K562 (cell line): ENCODE results near the gene LIN7A. TPM values are rescaled to one million over a fixed set of nuclear protein-coding genes. Genes with fewer than 3 reads are reported as not detected.

Source experiments
- ATAC-seq: fragments of 200-7000 bp; cut with Tn5 transposase; 3 replicates; pipeline ENCODE4 v1.9.1; 2020; ENCODE audit warnings: moderate library complexity
- BruUV-seq: library from RNA; stranded (reverse); fragments of 400-500 nt; replicated peaks from 2 replicates; lab custom pipeline; 2021; lab: Mats Ljungman, UMichigan
- CTCF ChIA-PET: fragments of 300-600 bp; formaldehyde crosslinking; extraction: SDS; loops from one replicate; lab custom pipeline; 2021; ENCODE audit warnings: low intra/inter-chr PET ratio; lab: Yijun Ruan, JAX
- POLR2A ChIA-PET: fragments of 300-600, 350-650 bp; sonication (Branson Sonifier 250); formaldehyde crosslinking; extraction: SDS; loops from one replicate; lab custom pipeline; 2021; ENCODE audit warnings: antibody characterized with exemption, inconsistent platforms; lab: Yijun Ruan, JAX
- DNase-seq, 4 experiments: peaks; one replicate each; pipeline versions ENCODE4 v3.0.0 to v3.0.0-alpha.2; 2011 to 2018; ENCODE audit warnings: low spot score in 3 of 4, mixed read lengths in 3 of 4; ENCODE audit errors: extremely low read depth in 1 of 4
- FAIRE-seq: peaks from 2 replicates; lab custom pipeline; 2011; peaks lifted over from hg19 to GRCh38; lab: Jason Lieb, UNC
- H2AFZ ChIP-seq: 2 replicates; pipeline ENCODE4 v1.6.0; 2011; ENCODE audit warnings: low read depth, low read length, control low read depth, inconsistent platforms
- H3K27ac ChIP-seq: fragments of 200-600 bp; 3 replicates; pipeline ENCODE4 v1.8.0; 2011; ENCODE audit warnings: low read depth, mild to moderate bottlenecking, control low read depth, inconsistent platforms, low read length, moderate library complexity, mixed read lengths; ENCODE audit errors: extremely low read depth
- H3K27me3 ChIP-seq, 2 experiments: fragments of 300-600 bp in 1 of 2; 2 replicates in 1 of 2; 3 replicates in 1 of 2; pipeline versions ENCODE4 v1.6.0 to v1.8.0; 2011; ENCODE audit warnings: inconsistent platforms in 2 of 2, low read length in 2 of 2, mild to moderate bottlenecking in 1 of 2, mixed read lengths in 1 of 2, moderate library complexity in 1 of 2; ENCODE audit not compliant: control insufficient read depth in 2 of 2, insufficient read depth in 2 of 2
- H3K36me3 ChIP-seq: fragments of 300-600 bp; 3 replicates; pipeline ENCODE4 v1.8.0; 2011; ENCODE audit warnings: mild to moderate bottlenecking, low read length, inconsistent platforms; ENCODE audit not compliant: control insufficient read depth, insufficient read depth
- H3K4me1 ChIP-seq, 2 experiments: fragments of 200-600 bp in 1 of 2; replicated peaks in 1 of 2; 2 replicates in 1 of 2; 3 replicates in 1 of 2; pipeline versions ENCODE4 v1.5.1 to v1.8.0; 2011; ENCODE audit warnings: inconsistent platforms in 2 of 2, low read length in 2 of 2, mild to moderate bottlenecking in 1 of 2, mixed read lengths in 1 of 2, moderate library complexity in 1 of 2; ENCODE audit not compliant: control insufficient read depth in 2 of 2, insufficient read depth in 2 of 2
- H3K4me2 ChIP-seq: 2 replicates; pipeline ENCODE4 v1.6.1; 2011; ENCODE audit warnings: low read length, control low read depth, inconsistent platforms, mixed read lengths; ENCODE audit not compliant: insufficient read depth
- H3K4me3 ChIP-seq: fragments of 200-600 bp; sonication (generic), shearing (Covaris generic); 2 replicates; pipeline ENCODE4 v1.5.1; 2016; ENCODE audit warnings: control low read depth, inconsistent platforms
- H3K79me2 ChIP-seq: fragments of 200-600 bp; 3 replicates; pipeline ENCODE4 v1.8.0; 2011; ENCODE audit warnings: low read length, inconsistent platforms; ENCODE audit not compliant: control insufficient read depth, insufficient read depth
- H3K9ac ChIP-seq, 2 experiments: 2 replicates each; pipeline versions ENCODE4 v1.6.0 to v1.6.1; 2011; ENCODE audit warnings: low read depth in 2 of 2, low read length in 2 of 2, control low read depth in 1 of 2, inconsistent platforms in 1 of 2, mild to moderate bottlenecking in 1 of 2, mixed read lengths in 1 of 2; ENCODE audit not compliant: insufficient read depth in 1 of 2
- H3K9me1 ChIP-seq: one replicate; pipeline ENCODE4 v1.6.0; 2011; ENCODE audit warnings: inconsistent platforms, mild to moderate bottlenecking, low read length, moderate library complexity; ENCODE audit not compliant: control insufficient read depth, insufficient read depth
- H3K9me3 ChIP-seq: replicated peaks from 2 replicates; pipeline ENCODE4 v1.5.1; 2011; ENCODE audit warnings: low read depth, low read length, inconsistent platforms; ENCODE audit not compliant: control insufficient read depth, insufficient read depth
- H4K20me1 ChIP-seq: replicated peaks from 2 replicates; pipeline ENCODE4 v1.6.1; 2011; ENCODE audit warnings: low read length, inconsistent platforms, mixed read lengths; ENCODE audit not compliant: control insufficient read depth, insufficient read depth
- CEBPB ChIP-seq: fragments of 450-650 bp; IDR thresholded peaks from 2 replicates; pipeline ENCODE4 v1.6.1; 2016; ENCODE audit warnings: missing genetic modification characterization, missing compliant biosample characterization
- CSDE1 ChIP-seq, 2 experiments: fragments of 450-650 bp; IDR thresholded peaks; 2 replicates each; pipeline ENCODE4 v1.6.1; 2016; ENCODE audit warnings: mild to moderate bottlenecking in 1 of 2
- E2F1 ChIP-seq: sonication (generic); formaldehyde crosslinking; IDR thresholded peaks from 2 replicates; pipeline ENCODE4 v1.8.1; 2023; ENCODE audit warnings: mild to moderate bottlenecking, missing genetic modification reagents, moderate library complexity
- KLF13 ChIP-seq: fragments of 450-650 bp; IDR thresholded peaks from 2 replicates; pipeline ENCODE4 v1.6.1; 2016; ENCODE audit warnings: missing genetic modification characterization, low read depth, mild to moderate bottlenecking, missing compliant biosample characterization, moderate library complexity, borderline replicate concordance
- LCOR ChIP-seq: sonication (generic); formaldehyde crosslinking; IDR thresholded peaks from 2 replicates; pipeline ENCODE4 v1.8.0; 2022; ENCODE audit warnings: mild to moderate bottlenecking, missing genetic modification reagents
- MAFK ChIP-seq: IDR thresholded peaks from 2 replicates; pipeline ENCODE4 v1.6.1; 2011; ENCODE audit warnings: low read length, improper control_type of control experiment
- MYNN ChIP-seq, 2 experiments: sonication (generic); formaldehyde crosslinking in 1 of 2; IDR thresholded peaks; 2 replicates each; pipeline versions ENCODE4 v1.5.0 to v1.6.1; 2016 to 2020; ENCODE audit warnings: antibody characterized with exemption in 1 of 2, missing genetic modification reagents in 1 of 2
- SMARCA5 ChIP-seq: fragments of 450-650 bp; IDR thresholded peaks from 2 replicates; pipeline ENCODE4 v1.6.1; 2016
- SPI1 ChIP-seq: IDR thresholded peaks from 2 replicates; pipeline ENCODE4 v1.6.1; 2011; ENCODE audit warnings: low read depth, low read length, control low read depth, borderline replicate concordance
- ZNF274 ChIP-seq: IDR thresholded peaks from 2 replicates; pipeline ENCODE4 v1.6.1; 2011; ENCODE audit warnings: low read depth, mild to moderate bottlenecking, low read length, moderate library complexity, borderline replicate concordance
- WGBS: fragments of 100-300 bp; shearing (Covaris generic); methylation state at CpG from one replicate; pipeline ENCODE4 v1.1.6; 2016; ENCODE audit warnings: low coverage, mixed read lengths; ENCODE audit not compliant: insufficient coverage; ENCODE audit errors: missing lambda C conversion rate; 5-methylcytosine and 5-hydroxymethylcytosine counted together
- in situ Hi-C: fragments of 300-500 bp; cut with MboI; formaldehyde crosslinking; loops from 4 replicates; pipeline ENCODE4 v1.15.0; 2018; ENCODE audit warnings: inconsistent platforms, mixed read lengths
- intact Hi-C: fragments of 100-400 bp; cut with micrococcal nuclease; formaldehyde crosslinking; loops from 2 replicates; pipeline ENCODE4 v1.14.2; 2022
- polyA plus RNA-seq, 8 experiments: library from polyadenylated mRNA; depleted of rRNA in 4 of 8; stranded (reverse) in 5 of 8; unstranded in 3 of 8; fragments of >200 nt; fragmentation: Nextera tagmentation in 2 of 8; fragmentation: Illumina TruSeq in 1 of 8; extraction: Ambion mirVana in 2 of 8; extraction: Trizol in 1 of 8; gene quantifications; 2 replicates each; pipeline versions ENCODE4 v1.2.1 to v1.2.3, GENCODE V29; 2011 to 2014; ENCODE audit warnings: inconsistent platforms in 1 of 8, missing spikeins in 1 of 8
- total RNA-seq, 7 experiments: library from RNA; depleted of rRNA in 6 of 7; stranded (reverse); fragments of >200 nt in 6 of 7; fragmentation: Illumina TruSeq in 2 of 7; extraction: Trizol in 2 of 7; gene quantifications; 2 replicates each; pipeline versions ENCODE4 v1.2.1 to v1.2.3, GENCODE V29; 2011 to 2021; ENCODE audit warnings: low replicate concordance in 1 of 7
- TF ChIP-seq, protein P1 (sequence below): fragments of 450-650 bp; IDR thresholded peaks from 2 replicates; pipeline ENCODE4 v1.6.1; 2016; ENCODE audit warnings: borderline replicate concordance

LIN7A gene
- total and polyA plus RNA-seq, 9 of the 15 experiments (the other 6 are each of a cell fraction or from before 2014, with no cell fraction given) = not detected

GRCh38 chr12:80952443-80952842 is 14.7 kb upstream of the LIN7A start:
- in situ Hi-C loops = no loop called here
- Histone ChIP-seq H3K4me1 (no peaks in the 10 kb centered on the region), H4K20me1 (no peaks in the 10 kb centered on the region), H3K4me3 (no peak overlapping the region), H2AFZ (no peak overlapping the region), H3K4me2 (no peak overlapping the region), H3K9me1 (no peaks in the 10 kb centered on the region), H3K27me3 (no peaks in the 10 kb centered on the region), H3K9me3 (no peaks in the 10 kb centered on the region), H3K36me3 (no peaks in the 10 kb centered on the region), H3K9ac (no peak overlapping the region), H3K79me2 (no peaks in the 10 kb centered on the region), H3K27ac (no peak overlapping the region)
- CTCF ChIA-PET = no interaction called here
- DNase-seq (no peak), FAIRE-seq (no peak), ATAC-seq (no peak)
- POLR2A ChIA-PET = no interaction called here
- intact Hi-C loops = no loop called here
- BruUV-seq = no TSS peak
- TF ChIP-seq KLF13 (tag) = no peak
- TF ChIP-seq LCOR (CRISPR knock-in tag) = no peak
- no peak for TF ChIP-seq CSDE1 (IDR thresholded peaks at IDR 0.05)
- no peak for TF ChIP-seq ZNF274
- TF ChIP-seq SPI1 = no peak
- no peak for TF ChIP-seq MAFK

GRCh38 chr12:80946591-80946990 is 8.9 kb upstream of the LIN7A start:
- Histone ChIP-seq H3K9me1 (no peaks in the 10 kb centered on the region), H3K9me3 (no peaks in the 10 kb centered on the region; the same call in 1 of the 2 replicates), H3K4me1 (no peaks in the 10 kb centered on the region), H3K27me3 (no peaks in the 10 kb centered on the region), H3K4me3 (no peak overlapping the region), H3K4me2 (no peak overlapping the region), H3K36me3 (no peaks in the 10 kb centered on the region), H3K79me2 (no peaks in the 10 kb centered on the region), H2AFZ (no peak overlapping the region), H3K27ac (no peak overlapping the region), H3K9ac (no peak overlapping the region), H4K20me1 (no peaks in the 10 kb centered on the region)
- intact Hi-C loops (no loop called here), in situ Hi-C loops (no loop called here)
- ChIA-PET CTCF (no interaction called here), POLR2A (no interaction called here)
- BruUV-seq = no TSS peak
- DNase-seq (no peak), FAIRE-seq (no peak), ATAC-seq (no peak)
- WGBS = 0% methylated on average over 3 of the region's 3 CpGs
- TF ChIP-seq MYNN (IDR thresholded peaks at IDR 0.05) (no peak), MYNN (CRISPR knock-in tag; IDR thresholded peaks at IDR 0.05) (no peak), CEBPB (no peak), SMARCA5 (no peak), E2F1 (CRISPR knock-in tag) (no peak)
- TF ChIP-seq, protein P1, sequence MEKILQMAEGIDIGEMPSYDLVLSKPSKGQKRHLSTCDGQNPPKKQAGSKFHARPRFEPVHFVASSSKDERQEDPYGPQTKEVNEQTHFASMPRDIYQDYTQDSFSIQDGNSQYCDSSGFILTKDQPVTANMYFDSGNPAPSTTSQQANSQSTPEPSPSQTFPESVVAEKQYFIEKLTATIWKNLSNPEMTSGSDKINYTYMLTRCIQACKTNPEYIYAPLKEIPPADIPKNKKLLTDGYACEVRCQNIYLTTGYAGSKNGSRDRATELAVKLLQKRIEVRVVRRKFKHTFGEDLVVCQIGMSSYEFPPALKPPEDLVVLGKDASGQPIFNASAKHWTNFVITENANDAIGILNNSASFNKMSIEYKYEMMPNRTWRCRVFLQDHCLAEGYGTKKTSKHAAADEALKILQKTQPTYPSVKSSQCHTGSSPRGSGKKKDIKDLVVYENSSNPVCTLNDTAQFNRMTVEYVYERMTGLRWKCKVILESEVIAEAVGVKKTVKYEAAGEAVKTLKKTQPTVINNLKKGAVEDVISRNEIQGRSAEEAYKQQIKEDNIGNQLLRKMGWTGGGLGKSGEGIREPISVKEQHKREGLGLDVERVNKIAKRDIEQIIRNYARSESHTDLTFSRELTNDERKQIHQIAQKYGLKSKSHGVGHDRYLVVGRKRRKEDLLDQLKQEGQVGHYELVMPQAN = no peak
